HEK293 (cell line): Measurements from ENCODE around the gene H2BK1.

Source experiments
- CTCF ChIA-PET: fragments of 350-600 bp; formaldehyde crosslinking; extraction: SDS; loops from one replicate; lab custom pipeline; 2021; ENCODE audit warnings: antibody characterized with exemption; lab: Yijun Ruan, JAX
- POLR2A ChIA-PET: fragments of 300-600 bp; formaldehyde crosslinking; extraction: SDS; loops from one replicate; lab custom pipeline; 2020; ENCODE audit warnings: antibody characterized with exemption, inconsistent platforms; lab: Yijun Ruan, JAX
- H3K27ac ChIP-seq: fragments of 200-500 bp; sonication (Bioruptor generic); 2 replicates; pipeline ENCODE4 v1.5.1; 2014; ENCODE audit warnings: low read depth, low read length, control low read depth, inconsistent platforms; ENCODE audit errors: extremely low read depth
- H3K36me3 ChIP-seq, 2 experiments: fragments of 200-500 bp in 1 of 2; sonication (Bioruptor generic) in 1 of 2; 1 replicate in 1 of 2; 2 replicates in 1 of 2; pipeline ENCODE4 v1.5.1; 2014 to 2017; ENCODE audit warnings: inconsistent platforms in 2 of 2, low read length in 2 of 2; ENCODE audit not compliant: control insufficient read depth in 2 of 2, insufficient read depth in 1 of 2
- H3K4me1 ChIP-seq: fragments of 200-500 bp; sonication (Bioruptor generic); 2 replicates; pipeline ENCODE4 v1.5.1; 2014; ENCODE audit warnings: mild to moderate bottlenecking, low read length, inconsistent platforms; ENCODE audit not compliant: control insufficient read depth, insufficient read depth
- H3K4me3 ChIP-seq: 2 replicates; pipeline ENCODE4 v1.5.1; 2011; ENCODE audit warnings: low read depth, mild to moderate bottlenecking, control low read depth, low read length, moderate library complexity
- H3K9me3 ChIP-seq: fragments of 200-500 bp; sonication (Bioruptor generic); 2 replicates; pipeline ENCODE4 v1.5.1; 2014; ENCODE audit warnings: low read depth, low read length, inconsistent platforms; ENCODE audit not compliant: control insufficient read depth, insufficient read depth
- FEZF1 ChIP-seq: fragments of 450-650 bp; formaldehyde crosslinking; IDR thresholded peaks from 2 replicates; pipeline ENCODE4 v1.5.1; 2016; ENCODE audit warnings: missing biosample characterization, missing genetic modification characterization
- GLI4 ChIP-seq: fragments of 450-650 bp; formaldehyde crosslinking; IDR thresholded peaks from 2 replicates; pipeline ENCODE4 v1.5.1; 2016; ENCODE audit warnings: missing biosample characterization, missing genetic modification characterization
- KLF16 ChIP-seq: fragments of 450-650 bp; formaldehyde crosslinking; IDR thresholded peaks from 2 replicates; pipeline ENCODE4 v1.5.1; 2017; ENCODE audit warnings: missing biosample characterization, missing genetic modification characterization
- OVOL3 ChIP-seq: fragments of 450-650 bp; formaldehyde crosslinking; IDR thresholded peaks from 2 replicates; pipeline ENCODE4 v1.5.1; 2016; ENCODE audit warnings: missing biosample characterization, missing genetic modification characterization
- RBAK ChIP-seq: fragments of 450-650 bp; formaldehyde crosslinking; IDR thresholded peaks from 2 replicates; pipeline ENCODE4 v1.5.1; 2016; ENCODE audit warnings: missing biosample characterization, missing genetic modification characterization
- YY2 ChIP-seq: fragments of 450-650 bp; formaldehyde crosslinking; IDR thresholded peaks from 2 replicates; pipeline ENCODE4 v1.5.1; 2016; ENCODE audit warnings: missing biosample characterization, missing genetic modification characterization
- ZBTB20 ChIP-seq: fragments of 450-650 bp; formaldehyde crosslinking; IDR thresholded peaks from 2 replicates; pipeline ENCODE4 v1.5.1; 2016; ENCODE audit warnings: missing biosample characterization, missing genetic modification characterization
- ZBTB26 ChIP-seq: fragments of 450-650 bp; formaldehyde crosslinking; optimal IDR thresholded peaks from 2 replicates; pipeline ENCODE3; 2016; ENCODE audit warnings: missing biosample characterization, mild to moderate bottlenecking, missing genetic modification characterization
- ZNF121 ChIP-seq: fragments of 450-650 bp; formaldehyde crosslinking; IDR thresholded peaks from 2 replicates; pipeline ENCODE4 v1.5.1; 2016; ENCODE audit warnings: missing biosample characterization, missing genetic modification characterization
- ZNF174 ChIP-seq: fragments of 450-650 bp; formaldehyde crosslinking; IDR thresholded peaks from 2 replicates; pipeline ENCODE4 v1.5.0; 2017; ENCODE audit warnings: missing biosample characterization, mild to moderate bottlenecking, missing genetic modification characterization
- ZNF202 ChIP-seq: fragments of 450-650 bp; formaldehyde crosslinking; IDR thresholded peaks from 2 replicates; pipeline ENCODE4 v1.5.1; 2016; ENCODE audit warnings: missing biosample characterization, missing genetic modification characterization, borderline replicate concordance
- ZNF223 ChIP-seq: fragments of 450-650 bp; formaldehyde crosslinking; IDR thresholded peaks from 2 replicates; pipeline ENCODE4 v1.5.1; 2016; ENCODE audit warnings: missing biosample characterization, missing genetic modification characterization
- ZNF350 ChIP-seq: fragments of 450-650 bp; formaldehyde crosslinking; IDR thresholded peaks from 2 replicates; pipeline ENCODE4 v1.5.0; 2017; ENCODE audit warnings: missing biosample characterization, mild to moderate bottlenecking, missing genetic modification characterization
- ZNF391 ChIP-seq: fragments of 450-650 bp; formaldehyde crosslinking; IDR thresholded peaks from 2 replicates; pipeline ENCODE4 v1.5.1; 2016; ENCODE audit warnings: low read depth, missing biosample characterization, missing genetic modification characterization, borderline replicate concordance
- ZNF449 ChIP-seq: fragments of 450-650 bp; formaldehyde crosslinking; IDR thresholded peaks from 2 replicates; pipeline ENCODE4 v1.5.1; 2017; ENCODE audit warnings: missing biosample characterization, mild to moderate bottlenecking, missing genetic modification characterization, moderate library complexity
- ZNF501 ChIP-seq: fragments of 450-650 bp; formaldehyde crosslinking; IDR thresholded peaks from 2 replicates; pipeline ENCODE4 v1.5.1; 2016; ENCODE audit warnings: missing biosample characterization, missing genetic modification characterization
- ZNF544 ChIP-seq: fragments of 450-650 bp; formaldehyde crosslinking; IDR thresholded peaks from 2 replicates; pipeline ENCODE4 v1.5.0; 2017; ENCODE audit warnings: missing biosample characterization, missing genetic modification characterization
- ZNF596 ChIP-seq: fragments of 450-650 bp; IDR thresholded peaks from 2 replicates; pipeline ENCODE4 v1.5.0; 2018; ENCODE audit warnings: missing biosample characterization, mild to moderate bottlenecking, missing genetic modification characterization, moderate library complexity
- ZNF610 ChIP-seq: fragments of 450-650 bp; formaldehyde crosslinking; IDR thresholded peaks from 2 replicates; pipeline ENCODE4 v1.5.1; 2016; ENCODE audit warnings: missing biosample characterization, missing genetic modification characterization, borderline replicate concordance
- ZNF624 ChIP-seq: fragments of 450-650 bp; formaldehyde crosslinking; IDR thresholded peaks from 2 replicates; pipeline ENCODE4 v1.5.1; 2017; ENCODE audit warnings: missing biosample characterization, missing genetic modification characterization
- ZNF629 ChIP-seq: fragments of 450-650 bp; formaldehyde crosslinking; IDR thresholded peaks from 2 replicates; pipeline ENCODE4 v1.5.1; 2017; ENCODE audit warnings: missing biosample characterization, missing genetic modification characterization
- ZNF701 ChIP-seq: fragments of 450-650 bp; formaldehyde crosslinking; IDR thresholded peaks from 2 replicates; pipeline ENCODE4 v1.5.1; 2016; ENCODE audit warnings: missing biosample characterization, missing genetic modification characterization
- ZNF777 ChIP-seq: fragments of 450-650 bp; formaldehyde crosslinking; IDR thresholded peaks from 2 replicates; pipeline ENCODE4 v1.5.1; 2017; ENCODE audit warnings: missing biosample characterization, missing genetic modification characterization, borderline replicate concordance
- TF ChIP-seq, protein P1 (sequence below): fragments of 450-650 bp; formaldehyde crosslinking; conservative IDR thresholded peaks from 2 replicates; pipeline ENCODE4 v1.5.1; 2016; ENCODE audit warnings: low read depth, missing biosample characterization, missing genetic modification characterization
- TF ChIP-seq, protein P2 (sequence below): fragments of 450-650 bp; formaldehyde crosslinking; IDR thresholded peaks from 2 replicates; pipeline ENCODE4 v1.5.1; 2016; ENCODE audit warnings: missing biosample characterization, missing genetic modification characterization

H2BK1 gene

GRCh38 chr7:151212626-151213025 lies 2.3 kb upstream of the H2BK1 start (continued):
- no peak for TF ChIP-seq ZNF174
- TF ChIP-seq, protein P1, sequence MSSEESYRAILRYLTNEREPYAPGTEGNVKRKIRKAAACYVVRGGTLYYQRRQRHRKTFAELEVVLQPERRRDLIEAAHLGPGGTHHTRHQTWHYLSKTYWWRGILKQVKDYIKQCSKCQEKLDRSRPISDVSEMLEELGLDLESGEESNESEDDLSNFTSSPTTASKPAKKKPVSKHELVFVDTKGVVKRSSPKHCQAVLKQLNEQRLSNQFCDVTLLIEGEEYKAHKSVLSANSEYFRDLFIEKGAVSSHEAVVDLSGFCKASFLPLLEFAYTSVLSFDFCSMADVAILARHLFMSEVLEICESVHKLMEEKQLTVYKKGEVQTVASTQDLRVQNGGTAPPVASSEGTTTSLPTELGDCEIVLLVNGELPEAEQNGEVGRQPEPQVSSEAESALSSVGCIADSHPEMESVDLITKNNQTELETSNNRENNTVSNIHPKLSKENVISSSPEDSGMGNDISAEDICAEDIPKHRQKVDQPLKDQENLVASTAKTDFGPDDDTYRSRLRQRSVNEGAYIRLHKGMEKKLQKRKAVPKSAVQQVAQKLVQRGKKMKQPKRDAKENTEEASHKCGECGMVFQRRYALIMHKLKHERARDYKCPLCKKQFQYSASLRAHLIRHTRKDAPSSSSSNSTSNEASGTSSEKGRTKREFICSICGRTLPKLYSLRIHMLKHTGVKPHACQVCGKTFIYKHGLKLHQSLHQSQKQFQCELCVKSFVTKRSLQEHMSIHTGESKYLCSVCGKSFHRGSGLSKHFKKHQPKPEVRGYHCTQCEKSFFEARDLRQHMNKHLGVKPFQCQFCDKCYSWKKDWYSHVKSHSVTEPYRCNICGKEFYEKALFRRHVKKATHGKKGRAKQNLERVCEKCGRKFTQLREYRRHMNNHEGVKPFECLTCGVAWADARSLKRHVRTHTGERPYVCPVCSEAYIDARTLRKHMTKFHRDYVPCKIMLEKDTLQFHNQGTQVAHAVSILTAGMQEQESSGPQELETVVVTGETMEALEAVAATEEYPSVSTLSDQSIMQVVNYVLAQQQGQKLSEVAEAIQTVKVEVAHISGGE (tag by site-specific recombination): no peak
- TF ChIP-seq KLF16 (tag by site-specific recombination): no peak

DNA sequence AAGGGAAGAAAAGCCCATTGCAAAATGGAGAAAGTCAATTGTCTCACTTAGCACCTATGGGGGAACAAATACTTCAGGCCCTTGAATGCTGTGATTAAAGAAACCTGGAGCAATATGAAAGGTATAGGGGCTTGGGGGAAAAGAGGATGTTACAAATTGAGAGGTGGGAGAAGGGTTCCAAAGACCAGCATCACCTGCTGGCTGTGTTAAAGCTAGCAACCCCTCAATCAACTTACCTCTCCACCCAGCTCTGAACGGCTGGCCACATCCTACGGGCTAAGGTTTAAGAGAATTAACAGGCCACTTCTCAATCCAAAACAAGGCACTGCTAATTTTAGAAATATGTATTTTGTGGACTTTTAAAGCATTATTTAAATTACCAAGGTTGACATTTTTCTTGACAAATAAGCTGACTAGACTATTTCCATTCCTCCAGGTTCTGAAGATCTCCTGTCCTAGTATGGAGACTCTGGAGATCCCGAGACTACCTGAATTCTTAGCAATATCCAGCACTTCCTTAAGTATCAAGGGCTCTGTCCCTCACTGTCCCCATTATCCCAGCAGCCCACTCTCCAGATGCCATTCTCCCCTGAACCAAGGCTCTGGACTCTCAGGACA lies 976 bp upstream of the H2BK1 start:
- ChIA-PET CTCF (interaction anchor here (0.6 to 1.3 kb wide), 4 partner anchors 8 to 87 kb away, joined by 3 to 4 read pairs (median 3); no protein-coding TSS in a partner anchor), POLR2A (interaction anchor here (1.0 to 1.1 kb wide), 2 partner anchors 11 to 16 kb away, joined by 4 read pairs; partner anchors contain the start of gene ABCF2)
- Histone ChIP-seq H3K27ac (no peak overlapping the region), H3K4me1 (no peaks in the 10 kb centered on the region), H3K36me3 (peaks cover 3 to 49% of the 10 kb centered on the region in 2 experiments; a peak in 1 of 3 replicates), H3K9me3 (no peaks in the 10 kb centered on the region), H3K4me3 (no peak overlapping the region)
- no peak for TF ChIP-seq ZNF121 (tag by site-specific recombination)
- no peak for TF ChIP-seq OVOL3
- TF ChIP-seq ZNF624 (tag by site-specific recombination): no peak
- TF ChIP-seq ZNF350 (tag by site-specific recombination): no peak

- peaks cover 3 to 32% of the 10 kb centered on the region in 2 experiments; a peak in 1 of 3 replicates for H3K36me3 ChIP-seq
- H3K27ac ChIP-seq: no peak overlapping the region
- ChIA-PET CTCF (interaction anchor here (1.3 kb wide), 1 partner anchor 85 kb away, joined by 3 read pairs; no protein-coding TSS in a partner anchor), POLR2A (no interaction called here)
- no peaks in the 10 kb centered on the region for H3K9me3 ChIP-seq
- H3K4me1 ChIP-seq: no peaks in the 10 kb centered on the region
- TF ChIP-seq ZNF629 (tag by site-specific recombination): no peak
- TF ChIP-seq ZBTB20 (tag by site-specific recombination): no peak
- no peak for TF ChIP-seq YY2 (tag by site-specific recombination)
- no peak for TF ChIP-seq ZNF624 (tag by site-specific recombination)
- no peak for TF ChIP-seq FEZF1
- TF ChIP-seq ZNF610: no peak
- TF ChIP-seq ZNF701: no peak
- no peak for TF ChIP-seq ZNF449 (tag by site-specific recombination)
- TF ChIP-seq ZNF391: no peak
- no peak for TF ChIP-seq RBAK (tag by site-specific recombination)
- TF ChIP-seq ZNF501: no peak
- no peak for TF ChIP-seq ZNF223 (tag by site-specific recombination)
- TF ChIP-seq ZBTB26 (tag by site-specific recombination): no peak
- no peak for TF ChIP-seq GLI4 (tag by site-specific recombination)
- TF ChIP-seq ZNF202 (tag by site-specific recombination): no peak
- TF ChIP-seq, protein P2, sequence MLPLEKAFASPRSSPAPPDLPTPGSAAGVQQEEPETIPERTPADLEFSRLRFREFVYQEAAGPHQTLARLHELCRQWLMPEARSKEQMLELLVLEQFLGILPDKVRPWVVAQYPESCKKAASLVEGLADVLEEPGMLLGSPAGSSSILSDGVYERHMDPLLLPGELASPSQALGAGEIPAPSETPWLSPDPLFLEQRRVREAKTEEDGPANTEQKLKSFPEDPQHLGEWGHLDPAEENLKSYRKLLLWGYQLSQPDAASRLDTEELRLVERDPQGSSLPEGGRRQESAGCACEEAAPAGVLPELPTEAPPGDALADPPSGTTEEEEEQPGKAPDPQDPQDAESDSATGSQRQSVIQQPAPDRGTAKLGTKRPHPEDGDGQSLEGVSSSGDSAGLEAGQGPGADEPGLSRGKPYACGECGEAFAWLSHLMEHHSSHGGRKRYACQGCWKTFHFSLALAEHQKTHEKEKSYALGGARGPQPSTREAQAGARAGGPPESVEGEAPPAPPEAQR (tag by site-specific recombination): no peak
- no peak for TF ChIP-seq ZNF544 (tag by site-specific recombination)
- TF ChIP-seq ZNF777 (tag by site-specific recombination): no peak
- no peak for TF ChIP-seq ZNF596 (tag by site-specific recombination)
- no peak overlapping the region for H3K4me3 ChIP-seq
Measured at GRCh38 chr7:151209588-151209987, 700 bp downstream of the H2BK1 start.
